Germinal center (tissue), 1 donor: ENCODE data around the gene TFAP2C.
"Not testable (repeated sequence)": the region's sequence is repeated elsewhere in the genome, so short reads cannot be mapped to it uniquely, and the experiment has no call there.

Experiments
- DNase-seq: peaks from one replicate; pipeline ENCODE4 v3.0.0; 2012; ENCODE audit warnings: mixed read lengths, low spot score

The TFAP2C gene

GRCh38 chr20:56653211-56653610 lies 24.1 kb downstream of the TFAP2C start:
- DNase-seq, result no peak

DNA sequence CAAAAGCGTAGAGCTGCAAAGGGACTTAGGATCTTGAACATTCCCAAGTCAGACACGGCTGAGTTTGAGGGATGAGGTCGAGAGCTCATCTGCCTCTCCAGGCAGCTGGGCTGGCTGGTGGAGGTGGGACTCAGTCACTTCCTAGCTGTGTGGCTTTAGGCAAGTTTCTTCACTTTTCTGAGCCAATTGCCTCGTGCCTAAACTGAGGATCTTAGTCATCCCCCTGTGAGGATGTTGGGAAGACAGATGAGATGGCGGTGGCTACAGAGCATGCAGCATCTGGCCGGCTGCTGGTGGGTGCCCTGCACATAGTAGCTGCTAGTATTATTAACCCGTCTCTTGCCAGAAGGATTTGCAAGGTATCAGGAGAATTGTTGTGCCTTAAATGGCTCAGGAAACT lies 27.5 kb downstream of the TFAP2C start:
- no peak for DNase-seq

DNA sequence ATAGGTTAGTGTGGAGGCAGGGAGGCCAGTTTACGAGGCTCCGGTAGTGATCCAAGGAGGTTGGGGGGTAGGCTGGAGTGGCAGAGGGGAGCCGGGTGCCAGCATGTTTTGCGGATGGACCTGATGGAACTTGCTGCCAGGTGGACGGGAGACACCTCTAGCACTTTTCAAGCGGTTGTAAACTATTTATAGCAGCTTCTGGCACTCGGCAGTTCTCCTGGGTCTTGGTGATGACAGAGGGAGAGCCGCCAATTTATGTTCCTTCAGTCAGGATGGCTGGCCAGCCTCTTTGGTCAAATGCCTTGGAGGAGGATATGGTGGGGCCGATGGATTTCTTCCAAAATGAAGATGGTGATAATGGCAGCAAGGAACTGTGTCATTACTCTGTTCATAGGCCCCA lies 28.8 kb downstream of the TFAP2C start:
- DNase-seq, result no peak

DNA sequence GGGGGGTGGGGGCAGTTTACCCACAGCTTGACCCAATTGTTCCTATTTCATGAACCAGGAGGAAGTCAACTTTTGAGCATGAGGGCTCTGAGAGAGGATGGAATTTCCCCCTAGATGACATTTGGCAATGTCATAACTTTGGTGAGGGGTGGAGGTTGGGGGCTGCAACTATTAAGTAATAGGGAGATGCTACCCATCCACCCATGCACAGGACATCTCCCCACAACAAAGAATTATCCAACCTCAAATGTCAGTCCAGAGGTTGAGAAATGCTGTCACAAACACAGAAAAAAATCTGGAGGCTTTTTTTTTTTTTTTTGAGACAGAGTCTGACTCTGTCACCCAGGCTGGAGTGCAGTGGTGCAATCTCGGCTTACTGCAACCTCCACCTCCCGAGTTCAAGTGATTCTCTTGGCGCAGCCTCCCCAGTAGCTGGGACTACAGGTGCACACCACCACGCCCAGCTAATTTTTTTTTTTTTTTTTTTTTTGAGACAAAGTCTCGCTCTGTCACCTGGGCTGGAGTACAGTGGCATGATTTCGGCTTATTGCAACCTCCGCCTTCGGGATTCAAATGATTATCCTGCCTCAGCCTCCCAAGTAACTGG lies 29.3 kb downstream of the TFAP2C start:
- DNase-seq, result not testable (repeated sequence)

- DNase-seq, result no peak
Observed at GRCh38 chr20:56663660-56664059, 34.6 kb downstream of the TFAP2C start.

GRCh38 chr20:56664796-56665195 lies 35.7 kb downstream of the TFAP2C start:
- no peak for DNase-seq

- no peak for DNase-seq
Observed at GRCh38 chr20:56665806-56666205, 36.7 kb downstream of the TFAP2C start.

GRCh38 chr20:56673450-56673849 lies 44.3 kb downstream of the TFAP2C start:
- no peak for DNase-seq

GRCh38 chr20:56676001-56676400 lies 46.9 kb downstream of the TFAP2C start:
- no peak for DNase-seq

- DNase-seq, result no peak
Observed at GRCh38 chr20:56676679-56677078, 47.6 kb downstream of the TFAP2C start.

- no peak for DNase-seq
Observed at GRCh38 chr20:56683077-56683865, 54.2 kb downstream of the TFAP2C start.

DNA sequence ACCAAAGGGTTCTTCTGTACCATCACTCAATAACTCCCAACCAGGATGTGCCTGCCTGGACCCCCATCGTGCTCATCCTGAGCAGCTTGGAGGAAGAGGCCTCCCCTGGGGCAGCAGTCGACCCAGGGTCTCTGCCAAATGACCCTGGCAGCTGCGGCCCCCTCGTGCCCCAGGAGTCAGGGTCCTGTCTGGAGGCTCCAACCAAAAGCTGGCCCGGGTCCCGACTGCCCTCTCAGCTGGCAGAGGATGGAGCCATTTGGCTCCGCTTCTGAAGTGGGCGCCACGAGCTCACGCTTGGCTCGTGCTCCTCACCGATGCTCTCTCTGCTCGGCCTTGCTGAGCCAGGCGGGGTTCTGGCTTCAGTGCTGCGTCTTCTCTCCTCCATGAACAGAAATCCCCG lies 56.8 kb downstream of the TFAP2C start:
- DNase-seq, result no peak

DNA sequence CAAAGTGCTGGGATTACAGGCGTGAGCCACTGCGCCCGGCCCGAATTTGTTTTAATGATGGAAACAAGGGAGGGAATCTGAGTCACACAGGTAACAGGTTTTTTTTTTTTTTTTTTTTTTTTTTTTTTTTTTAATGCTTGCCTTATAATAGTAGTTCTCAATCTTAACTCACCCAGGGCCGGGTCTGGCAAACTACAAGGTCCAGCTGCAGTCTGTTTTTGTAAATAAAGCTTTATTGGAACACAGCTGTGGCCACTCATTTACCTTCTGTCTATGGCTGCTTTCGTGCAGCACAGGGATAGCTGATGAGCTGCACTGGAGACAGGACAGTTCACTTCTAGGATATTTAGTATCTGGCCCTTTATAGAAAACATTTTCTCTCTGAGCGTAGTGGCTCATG lies 58.0 kb downstream of the TFAP2C start:
- no peak for DNase-seq

DNA sequence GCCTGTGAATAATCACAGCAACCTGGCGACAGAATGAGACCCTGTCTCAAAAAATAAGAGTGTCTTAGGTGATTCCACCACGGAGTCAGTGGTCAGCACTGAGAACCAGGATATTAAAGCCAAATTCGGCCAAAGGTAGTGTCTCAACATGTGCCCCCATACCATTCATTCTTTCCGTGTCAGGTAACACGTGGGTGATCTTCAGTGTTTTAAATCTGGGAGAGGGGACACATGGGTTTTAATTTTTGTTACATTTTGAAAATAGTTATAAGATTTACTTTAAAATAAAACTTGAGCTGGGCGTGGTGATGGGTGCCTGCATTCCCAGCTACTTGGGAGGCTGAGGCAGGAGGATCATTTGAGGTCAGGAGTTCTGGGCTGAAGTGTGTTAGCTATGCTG lies 59.0 kb downstream of the TFAP2C start:
- no peak for DNase-seq
